Activated CD8-positive, alpha-beta T cell treated with anti-CD3 and anti-CD28 coated beads for 36 hours (primary cell): Measurements from ENCODE around the gene TOP1. TPM values are rescaled to one million over a fixed set of nuclear protein-coding genes. Genes with fewer than 3 reads are reported as not detected.

Experiments used
- ATAC-seq: fragments of 200-7000 bp; cut with Tn5 transposase; one replicate; pipeline ENCODE4 v1.10.0; 2021; ENCODE audit warnings: mild to moderate bottlenecking, moderate library complexity
- CTCF ChIA-PET: fragments of 350-600 bp; sonication (Branson Sonifier 250); formaldehyde crosslinking; loops from one replicate; lab custom pipeline; 2021; ENCODE audit warnings: antibody characterized with exemption; lab: Charles Lee
- POLR2A ChIA-PET: fragments of 350-600 bp; sonication (Branson Sonifier 250); formaldehyde crosslinking; loops from one replicate; lab custom pipeline; 2021; ENCODE audit warnings: antibody characterized with exemption; lab: Charles Lee
- DNase-seq: peaks from one replicate; pipeline ENCODE4 v3.0.0-alpha.2; 2020
- H3K27ac Mint-ChIP-seq: one replicate; pipeline ENCODE4 v1.8.0; 2021; ENCODE audit warnings: mild to moderate bottlenecking, mixed read lengths
- H3K27me3 Mint-ChIP-seq: one replicate; pipeline ENCODE4 v1.8.0; 2021; ENCODE audit warnings: mixed read lengths
- H3K36me3 Mint-ChIP-seq: one replicate; pipeline ENCODE4 v1.8.0; 2021; ENCODE audit warnings: low read depth, mixed read lengths
- H3K4me1 Mint-ChIP-seq: one replicate; pipeline ENCODE4 v1.8.0; 2021; ENCODE audit warnings: low read depth, mixed read lengths
- H3K4me3 Mint-ChIP-seq: one replicate; pipeline ENCODE4 v1.8.0; 2021; ENCODE audit warnings: mild to moderate bottlenecking, moderate library complexity, mixed read lengths
- H3K9me3 Mint-ChIP-seq: one replicate; pipeline ENCODE4 v1.8.0; 2021; ENCODE audit warnings: mixed read lengths
- intact Hi-C: fragments of 100-400 bp; cut with micrococcal nuclease; formaldehyde crosslinking; loops from one replicate; pipeline ENCODE4 v1.10.0; 2022
- total RNA-seq, 2 experiments: library from RNA; stranded (reverse); gene quantifications; one replicate each; pipeline ENCODE4 v1.2.3, GENCODE V29; 2021
- TF ChIP-seq, protein P1 (sequence below): fragments of 200-600 bp; IDR thresholded peaks from one replicate; pipeline ENCODE4 v1.8.0; 2022; ENCODE audit warnings: antibody characterized with exemption, mild to moderate bottlenecking

Gene TOP1
- total RNA-seq, 2 experiments from 2014 or later = 81.0 to 81.1 TPM

DNA sequence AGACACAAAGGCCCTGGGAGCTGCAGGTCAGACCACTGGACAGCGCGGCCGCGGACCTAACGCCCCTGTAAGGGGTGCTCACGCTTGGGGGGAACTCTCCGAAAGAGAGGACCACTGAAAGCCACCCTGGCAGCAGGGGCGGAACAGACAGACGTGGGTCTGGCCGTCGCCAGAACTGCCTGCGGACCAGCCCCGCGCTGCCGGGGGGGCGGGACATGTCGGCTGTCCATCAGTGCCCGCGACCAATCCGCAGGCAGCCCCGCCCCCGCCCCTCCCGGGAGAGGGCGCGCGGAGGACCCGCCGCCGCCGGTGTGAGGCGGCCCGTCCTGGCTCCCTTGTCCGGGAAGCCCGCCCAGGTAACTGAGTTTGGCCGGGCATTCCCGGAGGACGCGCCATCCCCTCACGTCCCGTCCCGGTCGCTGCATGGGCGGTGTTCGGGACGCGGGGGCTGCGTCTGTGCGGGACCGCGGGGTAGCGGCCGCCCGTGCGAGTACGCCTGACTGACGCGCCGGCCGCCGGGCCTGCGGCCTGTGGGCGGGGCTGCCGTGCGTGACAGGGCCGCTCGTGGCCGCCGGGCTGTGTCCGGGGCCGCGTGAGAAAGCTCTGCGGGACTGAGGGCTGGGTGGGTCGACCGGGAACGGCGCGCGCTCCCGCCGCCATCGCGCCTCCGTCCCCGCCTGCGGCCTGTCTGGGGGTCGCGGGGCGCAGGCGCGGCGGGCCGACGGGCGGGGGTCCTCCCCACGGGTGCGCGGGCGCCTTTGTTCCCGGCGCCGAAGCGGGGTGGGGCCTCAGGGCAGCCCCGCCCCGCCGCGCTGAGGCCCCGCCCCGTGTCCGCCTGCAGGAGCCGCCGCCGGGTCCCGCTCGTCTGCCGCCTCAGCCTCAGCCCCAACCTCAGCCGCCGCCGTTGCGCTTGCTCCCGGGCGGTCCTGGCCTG lies 108.3 kb downstream of the TOP1 start, which contains the start of gene PLCG1:
Gene PLCG1, plus strand, starts transcription at position 864 of the 934 bp plus-strand sequence. CDS start 99 bp downstream, outside the sequence.
- intact Hi-C loops = loop anchor here (5.0 kb wide), 1 partner anchor 200 kb away; no protein-coding TSS in a partner anchor
- Mint-ChIP-seq H3K27me3 (no peaks in the 10 kb centered on the region), H3K27ac (peak within 1 kb of the TSS; percentile 91), H3K4me1 (peaks cover 64% of the 10 kb centered on the region), H3K36me3 (peaks cover 31% of the 10 kb centered on the region), H3K9me3 (no peaks in the 10 kb centered on the region), H3K4me3 (peak within 1 kb of the TSS; percentile 91)
- CTCF ChIA-PET = interaction anchor here (0.9 to 14.5 kb wide), 17 partner anchors 9 to 202 kb away, joined by 3 to 209 read pairs (median 7); partner anchors contain the start of gene LPIN3
- POLR2A ChIA-PET = interaction anchor here (0.7 to 15.4 kb wide), 10 partner anchors 7 to 188 kb away, joined by 3 to 361 read pairs (median 4); no protein-coding TSS in a partner anchor
- peak; percentile 90 for DNase-seq
- ATAC-seq = peak; percentile 68
- TF ChIP-seq, protein P1, sequence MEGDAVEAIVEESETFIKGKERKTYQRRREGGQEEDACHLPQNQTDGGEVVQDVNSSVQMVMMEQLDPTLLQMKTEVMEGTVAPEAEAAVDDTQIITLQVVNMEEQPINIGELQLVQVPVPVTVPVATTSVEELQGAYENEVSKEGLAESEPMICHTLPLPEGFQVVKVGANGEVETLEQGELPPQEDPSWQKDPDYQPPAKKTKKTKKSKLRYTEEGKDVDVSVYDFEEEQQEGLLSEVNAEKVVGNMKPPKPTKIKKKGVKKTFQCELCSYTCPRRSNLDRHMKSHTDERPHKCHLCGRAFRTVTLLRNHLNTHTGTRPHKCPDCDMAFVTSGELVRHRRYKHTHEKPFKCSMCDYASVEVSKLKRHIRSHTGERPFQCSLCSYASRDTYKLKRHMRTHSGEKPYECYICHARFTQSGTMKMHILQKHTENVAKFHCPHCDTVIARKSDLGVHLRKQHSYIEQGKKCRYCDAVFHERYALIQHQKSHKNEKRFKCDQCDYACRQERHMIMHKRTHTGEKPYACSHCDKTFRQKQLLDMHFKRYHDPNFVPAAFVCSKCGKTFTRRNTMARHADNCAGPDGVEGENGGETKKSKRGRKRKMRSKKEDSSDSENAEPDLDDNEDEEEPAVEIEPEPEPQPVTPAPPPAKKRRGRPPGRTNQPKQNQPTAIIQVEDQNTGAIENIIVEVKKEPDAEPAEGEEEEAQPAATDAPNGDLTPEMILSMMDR = no peak

DNA sequence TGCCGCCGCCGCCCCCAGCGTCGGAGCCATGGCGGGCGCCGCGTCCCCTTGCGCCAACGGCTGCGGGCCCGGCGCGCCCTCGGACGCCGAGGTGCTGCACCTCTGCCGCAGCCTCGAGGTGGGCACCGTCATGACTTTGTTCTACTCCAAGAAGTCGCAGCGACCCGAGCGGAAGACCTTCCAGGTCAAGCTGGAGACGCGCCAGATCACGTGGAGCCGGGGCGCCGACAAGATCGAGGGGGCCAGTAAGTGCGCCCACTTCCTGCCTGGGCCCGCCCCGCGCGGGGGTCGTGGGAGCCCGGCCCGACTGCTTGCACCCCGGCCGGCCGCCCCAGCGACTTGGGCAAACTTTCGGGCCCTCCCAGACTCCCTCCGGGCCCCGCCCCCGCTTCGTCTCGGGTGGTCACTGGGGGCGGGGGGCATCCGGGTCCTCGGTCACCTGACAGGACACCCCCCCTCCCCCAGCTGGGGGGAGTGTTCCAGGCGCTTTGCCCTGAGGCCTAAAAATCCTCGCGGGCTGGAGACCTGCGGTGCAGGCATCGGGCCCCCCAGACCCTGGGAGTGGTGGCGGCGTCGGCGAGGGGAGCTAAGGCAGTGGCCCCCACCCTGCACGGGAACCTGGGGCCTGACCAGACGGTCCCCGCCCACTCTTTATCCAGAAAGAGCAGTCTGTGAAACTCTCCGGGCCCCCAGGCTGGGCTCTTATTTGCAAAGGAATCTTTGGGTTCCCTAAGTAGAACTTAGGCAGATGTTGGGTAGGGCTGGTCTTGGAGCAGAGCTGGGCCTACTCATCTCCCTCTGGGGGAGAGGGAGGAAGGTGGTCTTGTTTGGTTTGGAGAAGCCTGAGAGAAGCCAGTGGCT lies 109.2 kb downstream of the TOP1 start:
- Mint-ChIP-seq H3K4me3 (peak overlapping the region; percentile 91), H3K4me1 (peaks cover 71% of the 10 kb centered on the region), H3K9me3 (no peaks in the 10 kb centered on the region), H3K27me3 (no peaks in the 10 kb centered on the region), H3K27ac (peak overlapping the region; percentile 91), H3K36me3 (peaks cover 36% of the 10 kb centered on the region)
- TF ChIP-seq, protein P1 = no peak
- intact Hi-C loops = loop anchor here (5.0 kb wide), 1 partner anchor 199 kb away; no protein-coding TSS in a partner anchor
- ChIA-PET CTCF (interaction anchor here (1.2 to 14.5 kb wide), 8 partner anchors 9 to 202 kb away, joined by 3 to 209 read pairs (median 4); partner anchors contain the start of gene LPIN3), POLR2A (interaction anchor here (0.9 to 15.4 kb wide), 7 partner anchors 9 to 187 kb away, joined by 3 to 361 read pairs (median 5); no protein-coding TSS in a partner anchor)
- ATAC-seq (peak; percentile 18), DNase-seq (peak; percentile 87)

DNA sequence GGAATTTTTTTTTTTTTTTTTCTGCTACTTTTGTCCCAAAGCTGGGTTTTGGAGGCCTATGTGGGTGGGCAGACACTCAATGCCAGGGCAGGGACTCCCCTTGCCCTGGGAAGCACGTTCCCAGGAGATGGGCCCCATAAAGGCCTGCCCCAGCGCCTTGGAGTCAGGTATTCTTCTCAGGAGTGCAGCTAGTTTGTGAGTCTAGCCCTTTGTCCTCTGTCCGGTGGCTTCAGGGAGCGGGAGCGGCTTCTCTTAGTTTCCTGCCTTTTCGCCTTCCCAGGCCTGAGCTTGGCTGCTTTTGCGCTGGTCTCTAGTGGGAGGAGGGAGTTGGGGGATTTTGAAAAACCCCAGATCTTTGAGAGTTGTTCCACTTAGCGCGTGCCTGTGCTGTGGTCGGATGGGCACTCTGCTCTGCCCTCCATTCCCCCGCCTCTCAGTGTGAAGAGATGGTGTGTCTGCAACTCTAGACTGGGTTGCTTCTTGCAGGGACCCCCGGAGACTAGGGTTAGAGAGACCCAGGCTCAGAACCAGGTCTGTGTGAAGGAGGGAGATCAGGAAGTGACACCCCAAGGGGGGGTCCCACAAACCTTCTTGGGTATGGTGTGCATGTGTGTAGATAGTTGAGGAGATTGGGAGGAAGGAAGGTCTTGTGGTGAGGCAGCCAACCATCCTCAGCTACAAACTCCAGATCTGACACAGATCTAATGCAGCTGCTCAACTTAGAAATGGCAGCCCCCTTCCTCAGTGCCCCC lies 110.0 kb downstream of the TOP1 start:
- CTCF ChIA-PET = interaction anchor here (1.2 to 14.5 kb wide), 7 partner anchors 8 to 202 kb away, joined by 3 to 209 read pairs (median 4); partner anchors contain the start of gene LPIN3
- POLR2A ChIA-PET = interaction anchor here (0.9 to 15.4 kb wide), 5 partner anchors 8 to 186 kb away, joined by 4 to 361 read pairs (median 6); no protein-coding TSS in a partner anchor
- DNase-seq = peak; percentile 72
- Mint-ChIP-seq H3K36me3 (peaks cover 38% of the 10 kb centered on the region), H3K27me3 (no peaks in the 10 kb centered on the region), H3K27ac (peak overlapping the region; percentile 91), H3K4me1 (peaks cover 74% of the 10 kb centered on the region), H3K4me3 (peak overlapping the region; percentile 91), H3K9me3 (no peaks in the 10 kb centered on the region)
- intact Hi-C loops = loop anchor here (5.0 kb wide), 1 partner anchor 199 kb away; no protein-coding TSS in a partner anchor
- TF ChIP-seq, protein P1 = no peak
- ATAC-seq = peak; percentile 9
